Activated CD4-positive, alpha-beta T cell treated with anti-CD3 and anti-CD28 coated beads, Interleukin-2, amount 10 ng/mL, durations not matched to agents 24 days and 14 days (primary cell): ENCODE results near the gene HARS1. TPM values are rescaled to one million over a fixed set of nuclear protein-coding genes. Genes with fewer than 3 reads are reported as not detected.
A peak's percentile ranks its signal among the peaks of the same experiment; 100 is the strongest.

Experiments
- DNase-seq: peaks from one replicate; pipeline ENCODE4 v3.0.0; 2022
- H3K27ac Mint-ChIP-seq: one replicate; pipeline ENCODE4 v1.8.0; 2022; ENCODE audit warnings: mild to moderate bottlenecking, mixed read lengths
- H3K27me3 Mint-ChIP-seq: one replicate; pipeline ENCODE4 v1.8.0; 2022; ENCODE audit warnings: mixed read lengths
- H3K36me3 Mint-ChIP-seq: one replicate; pipeline ENCODE4 v1.8.0; 2022; ENCODE audit warnings: low read depth, mild to moderate bottlenecking, mixed read lengths
- H3K4me1 Mint-ChIP-seq: one replicate; pipeline ENCODE4 v1.8.0; 2021; ENCODE audit warnings: mixed read lengths
- H3K4me3 Mint-ChIP-seq: one replicate; pipeline ENCODE4 v1.8.0; 2022; ENCODE audit warnings: mild to moderate bottlenecking, moderate library complexity, mixed read lengths
- H3K9me3 Mint-ChIP-seq: one replicate; pipeline ENCODE4 v1.8.0; 2021; ENCODE audit warnings: mixed read lengths
- intact Hi-C: fragments of 100-400 bp; cut with micrococcal nuclease; formaldehyde crosslinking; loops from one replicate; pipeline ENCODE4 v1.15.1; 2023
- total RNA-seq: library from RNA; stranded (reverse); gene quantifications from 2 replicates; pipeline ENCODE4 v1.2.3, GENCODE V29; 2022

HARS1 gene
- total RNA-seq, 1 donor from 2014 or later = 115 TPM

- Mint-ChIP-seq H3K4me3 (no peak overlapping the region), H3K4me1 (peaks cover 15% of the 10 kb centered on the region), H3K27ac (no peak overlapping the region), H3K9me3 (no peaks in the 10 kb centered on the region), H3K27me3 (peaks cover 3% of the 10 kb centered on the region), H3K36me3 (peaks cover 41% of the 10 kb centered on the region)
- no peak for DNase-seq
- intact Hi-C loops = loop anchor here (10.0 kb wide), 1 partner anchor 593 kb away; the partner anchor contains the start of gene PURA
These were observed 16.6 kb upstream of the HARS1 start for GRCh38 chr5:140707812-140708211.

- DNase-seq = peak; percentile 98
- Mint-ChIP-seq H3K4me3 (peak within 1 kb of the TSS; percentile 99), H3K4me1 (peaks cover 24% of the 10 kb centered on the region), H3K36me3 (peaks cover 77% of the 10 kb centered on the region), H3K27ac (peak within 1 kb of the TSS; percentile 96), H3K9me3 (no peaks in the 10 kb centered on the region), H3K27me3 (no peaks in the 10 kb centered on the region)
- intact Hi-C loops = loop anchor here (1.0 to 10.0 kb wide), 6 partner anchors 9 to 586 kb away; partner anchors contain the start of genes APBB3, HARS1, HARS2 and IK
These were observed 9.3 kb upstream of the HARS1 start, which contains the start of gene ZMAT2 for GRCh38 chr5:140700177-140701144. Gene ZMAT2, plus strand, starts transcription at chr5:140700447. Its CDS starts 14 bp downstream, at chr5:140700461.

- intact Hi-C loops = no loop called here
- H3K4me1 Mint-ChIP-seq = peaks cover 31% of the 10 kb centered on the region
- no peaks in the 10 kb centered on the region for H3K27me3 Mint-ChIP-seq
- no peak for DNase-seq
- H3K9me3 Mint-ChIP-seq = no peaks in the 10 kb centered on the region
- H3K4me3 Mint-ChIP-seq = no peak overlapping the region
- peaks cover 68% of the 10 kb centered on the region for H3K36me3 Mint-ChIP-seq
- H3K27ac Mint-ChIP-seq = no peak overlapping the region
These were observed 5.8 kb upstream of the HARS1 start for GRCh38 chr5:140696891-140697492.

GRCh38 chr5:140694276-140694675 lies 3.1 kb upstream of the HARS1 start:
- Mint-ChIP-seq H3K9me3 (no peaks in the 10 kb centered on the region), H3K36me3 (peaks cover 68% of the 10 kb centered on the region), H3K4me3 (no peak overlapping the region), H3K4me1 (peaks cover 28% of the 10 kb centered on the region), H3K27ac (no peak overlapping the region), H3K27me3 (no peaks in the 10 kb centered on the region)
- intact Hi-C loops = no loop called here
- DNase-seq = no peak

GRCh38 chr5:140690376-140690932 lies 716 bp downstream of the HARS1 start:
- Mint-ChIP-seq H3K4me1 (peaks cover 28% of the 10 kb centered on the region), H3K9me3 (no peaks in the 10 kb centered on the region), H3K27ac (peak overlapping the region; percentile 98), H3K4me3 (peak overlapping the region; percentile 98), H3K36me3 (peaks cover 52% of the 10 kb centered on the region), H3K27me3 (no peaks in the 10 kb centered on the region)
- intact Hi-C loops = loop anchor here (2.0 kb wide), 1 partner anchor 52 kb away; the partner anchor contains the start of gene TMCO6
- DNase-seq = no peak

- no peaks in the 10 kb centered on the region for H3K9me3 Mint-ChIP-seq
- H3K36me3 Mint-ChIP-seq = peaks cover 76% of the 10 kb centered on the region
- no peaks in the 10 kb centered on the region for H3K27me3 Mint-ChIP-seq
- no peak overlapping the region for H3K4me3 Mint-ChIP-seq
- intact Hi-C loops = no loop called here
- H3K27ac Mint-ChIP-seq = no peak overlapping the region
- peaks cover 8% of the 10 kb centered on the region for H3K4me1 Mint-ChIP-seq
- DNase-seq = no peak
These were observed 12.2 kb downstream of the HARS1 start for GRCh38 chr5:140678993-140679392.

- DNase-seq = no peak
- Mint-ChIP-seq H3K27me3 (no peaks in the 10 kb centered on the region), H3K4me3 (no peak overlapping the region), H3K4me1 (peaks cover 8% of the 10 kb centered on the region), H3K27ac (peak overlapping the region; percentile 75), H3K36me3 (peaks cover 74% of the 10 kb centered on the region), H3K9me3 (no peaks in the 10 kb centered on the region)
- intact Hi-C loops = no loop called here
These were observed 13.2 kb downstream of the HARS1 start for GRCh38 chr5:140677947-140678346.

- Mint-ChIP-seq H3K27me3 (no peaks in the 10 kb centered on the region), H3K27ac (no peak overlapping the region), H3K9me3 (no peaks in the 10 kb centered on the region), H3K36me3 (peaks cover 72% of the 10 kb centered on the region), H3K4me1 (peaks cover 8% of the 10 kb centered on the region), H3K4me3 (no peak overlapping the region)
- DNase-seq = no peak
- intact Hi-C loops = no loop called here
These were observed 16.5 kb downstream of the HARS1 start for GRCh38 chr5:140674629-140675028.

GRCh38 chr5:140674211-140674610 lies 17.0 kb downstream of the HARS1 start:
- H3K27me3 Mint-ChIP-seq = no peaks in the 10 kb centered on the region
- DNase-seq = no peak
- intact Hi-C loops = no loop called here
- no peak overlapping the region for H3K4me3 Mint-ChIP-seq
- H3K27ac Mint-ChIP-seq = no peak overlapping the region
- peaks cover 8% of the 10 kb centered on the region for H3K4me1 Mint-ChIP-seq
- H3K36me3 Mint-ChIP-seq = peaks cover 72% of the 10 kb centered on the region
- no peaks in the 10 kb centered on the region for H3K9me3 Mint-ChIP-seq

- Mint-ChIP-seq H3K4me3 (no peak within 1 kb of the TSS), H3K27ac (no peak within 1 kb of the TSS), H3K4me1 (peaks cover 8% of the 10 kb centered on the region), H3K9me3 (no peaks in the 10 kb centered on the region), H3K36me3 (peaks cover 74% of the 10 kb centered on the region), H3K27me3 (no peaks in the 10 kb centered on the region)
- DNase-seq = no peak
- intact Hi-C loops = no loop called here
These were observed 17.8 kb downstream of the HARS1 start, which contains the start of gene DND1 for GRCh38 chr5:140673187-140673976. Gene DND1, minus strand, starts transcription at chr5:140673576. Its CDS starts 34 bp downstream, at chr5:140673542.

GRCh38 chr5:140672455-140673186 lies 18.5 kb downstream of the HARS1 start:
- H3K9me3 Mint-ChIP-seq = no peaks in the 10 kb centered on the region
- no peak for DNase-seq

GRCh38 chr5:140671472-140672125 lies 19.6 kb downstream of the HARS1 start:
- Mint-ChIP-seq H3K36me3 (peaks cover 75% of the 10 kb centered on the region), H3K4me1 (peaks cover 16% of the 10 kb centered on the region), H3K27ac (no peak overlapping the region), H3K9me3 (no peaks in the 10 kb centered on the region), H3K4me3 (no peak overlapping the region), H3K27me3 (no peaks in the 10 kb centered on the region)
- intact Hi-C loops = no loop called here
- DNase-seq = no peak

More at GRCh38 chr5:140672455-140673186, 18.5 kb downstream of the HARS1 start:
- Mint-ChIP-seq H3K27ac (no peak overlapping the region), H3K27me3 (no peaks in the 10 kb centered on the region), H3K4me1 (peaks cover 8% of the 10 kb centered on the region), H3K36me3 (peaks cover 74% of the 10 kb centered on the region), H3K4me3 (no peak overlapping the region)
- intact Hi-C loops = no loop called here
